ENCODE measurements around the gene RACGAP1. TPM values are rescaled to one million over a fixed set of nuclear protein-coding genes. Genes with fewer than 3 reads are reported as not detected.

RACGAP1 gene
- polyA plus RNA-seq, 1 of the 3 experiments (the other 2 are of a cell fraction) = 21.5 TPM

DNA sequence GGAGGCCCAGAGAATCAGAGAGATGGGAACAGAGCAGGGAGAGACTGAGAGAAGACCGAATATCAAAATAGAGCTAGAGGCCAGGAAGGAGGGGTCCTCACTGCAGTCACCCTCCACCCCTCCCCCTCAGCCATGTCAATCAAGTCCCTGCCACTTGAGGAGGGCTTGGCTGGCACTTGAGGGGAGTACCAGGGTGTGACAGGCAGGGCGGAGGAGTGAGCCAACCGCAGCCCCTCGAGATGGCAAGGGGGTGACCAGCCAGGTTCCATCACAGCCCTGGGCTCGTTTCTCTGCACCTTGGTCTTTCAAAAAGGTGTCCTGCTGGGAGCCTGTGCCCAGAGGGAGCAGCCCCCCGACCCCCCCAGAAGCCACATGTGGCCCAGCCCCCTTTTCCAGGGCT, 59.5 kb downstream of the RACGAP1 start (continued):
- TF ChIP-seq SIN3A (IDR thresholded peaks at IDR 0.05; ENCODE audit: borderline replicate concordance, low read depth, low read length) = no peak
- TF ChIP-seq, protein P1, sequence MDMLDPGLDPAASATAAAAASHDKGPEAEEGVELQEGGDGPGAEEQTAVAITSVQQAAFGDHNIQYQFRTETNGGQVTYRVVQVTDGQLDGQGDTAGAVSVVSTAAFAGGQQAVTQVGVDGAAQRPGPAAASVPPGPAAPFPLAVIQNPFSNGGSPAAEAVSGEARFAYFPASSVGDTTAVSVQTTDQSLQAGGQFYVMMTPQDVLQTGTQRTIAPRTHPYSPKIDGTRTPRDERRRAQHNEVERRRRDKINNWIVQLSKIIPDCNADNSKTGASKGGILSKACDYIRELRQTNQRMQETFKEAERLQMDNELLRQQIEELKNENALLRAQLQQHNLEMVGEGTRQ (IDR thresholded peaks at IDR 0.05; ENCODE audit: borderline replicate concordance, low read depth, low read length) = no peak

DNA sequence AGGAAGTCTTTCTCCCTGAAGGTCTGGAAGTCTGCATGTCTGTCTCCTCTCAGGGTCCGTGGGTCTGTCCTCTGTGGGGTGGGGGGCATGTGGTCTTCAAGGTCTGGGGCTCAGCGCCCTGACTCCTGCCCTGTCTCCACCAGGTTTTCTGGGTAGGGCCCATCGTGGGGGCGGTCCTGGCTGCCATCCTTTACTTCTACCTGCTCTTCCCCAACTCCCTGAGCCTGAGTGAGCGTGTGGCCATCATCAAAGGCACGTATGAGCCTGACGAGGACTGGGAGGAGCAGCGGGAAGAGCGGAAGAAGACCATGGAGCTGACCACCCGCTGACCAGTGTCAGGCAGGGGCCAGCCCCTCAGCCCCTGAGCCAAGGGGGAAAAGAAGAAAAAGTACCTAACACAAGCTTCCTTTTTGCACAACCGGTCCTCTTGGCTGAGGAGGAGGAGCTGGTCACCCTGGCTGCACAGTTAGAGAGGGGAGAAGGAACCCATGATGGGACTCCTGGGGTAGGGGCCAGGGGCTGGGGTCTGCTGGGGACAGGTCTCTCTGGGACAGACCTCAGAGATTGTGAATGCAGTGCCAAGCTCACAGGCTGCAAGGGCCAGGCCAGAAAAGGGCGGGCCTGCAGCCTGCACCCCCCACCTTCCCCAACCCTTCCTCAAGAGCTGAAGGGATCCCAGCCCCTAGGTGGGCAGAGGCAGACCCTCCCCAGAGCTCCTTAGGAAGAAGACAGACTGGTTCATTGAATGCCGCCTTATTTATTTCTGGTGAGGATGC, 60.3 kb downstream of the RACGAP1 start:
- Histone ChIP-seq H3K4me1 (ENCODE audit: control insufficient read depth in 1 of 2, insufficient read depth in 2 of 2, low read depth in 1 of 2, low read length in 1 of 2) (peaks cover 16 to 19% of the 10 kb centered on the region in 2 experiments; a peak in 3 of 4 replicates), H3F3A (replicated peaks; ENCODE audit: insufficient read depth) (no peaks in the 10 kb centered on the region), H3K9me3 (no peaks in the 10 kb centered on the region), H3K36me3 (replicated peaks in 1 of 2; ENCODE audit: control insufficient read depth in 1 of 2, insufficient read depth in 2 of 2, low read length in 1 of 2) (no peaks in the 10 kb centered on the region), H3K4me2 (no peak overlapping the region), H4K20me1 (ENCODE audit: insufficient read depth) (no peaks in the 10 kb centered on the region), H3K27ac (ENCODE audit: low read depth in 2 of 2, low read length in 1 of 2) (no peak overlapping the region), H3K27me3 (ENCODE audit: insufficient read depth) (no peaks in the 10 kb centered on the region), H3K9me2 (no peaks in the 10 kb centered on the region), H2AFZ (ENCODE audit: low read depth) (no peak overlapping the region), H3K9ac (no peak overlapping the region), H3K4me3 (ENCODE audit: low read depth in 2 of 2, low read length in 1 of 2) (no peak overlapping the region), H3K79me2 (ENCODE audit: insufficient read depth) (no peaks in the 10 kb centered on the region)
- ChIA-PET CTCF (interaction anchor here (0.8 to 20.3 kb wide), 15 partner anchors 12 to 349 kb away, joined by 3 to 1401 read pairs (median 21); partner anchors contain the start of genes ASIC1, BCDIN3D and COX14), POLR2A (interaction anchor here (1.0 kb wide), 1 partner anchor 120 kb away, joined by 4 read pairs; the partner anchor contains the start of gene SMARCD1)
- 72% methylated on average over 13 of the region's 13 CpGs for whole genome bisulfite sequencing (ENCODE audit: low lambda C conversion rate)
- TF ChIP-seq RAD21 (IDR thresholded peaks at IDR 0.05; ENCODE audit: low read length) = no peak
- no peak for TF ChIP-seq EZH2phosphoT487 (IDR thresholded peaks at IDR 0.05; ENCODE audit: borderline replicate concordance, low read depth)
- TF ChIP-seq FOXM1 (IDR thresholded peaks at IDR 0.05; ENCODE audit: low read depth) = no peak
- TF ChIP-seq, protein P2, sequence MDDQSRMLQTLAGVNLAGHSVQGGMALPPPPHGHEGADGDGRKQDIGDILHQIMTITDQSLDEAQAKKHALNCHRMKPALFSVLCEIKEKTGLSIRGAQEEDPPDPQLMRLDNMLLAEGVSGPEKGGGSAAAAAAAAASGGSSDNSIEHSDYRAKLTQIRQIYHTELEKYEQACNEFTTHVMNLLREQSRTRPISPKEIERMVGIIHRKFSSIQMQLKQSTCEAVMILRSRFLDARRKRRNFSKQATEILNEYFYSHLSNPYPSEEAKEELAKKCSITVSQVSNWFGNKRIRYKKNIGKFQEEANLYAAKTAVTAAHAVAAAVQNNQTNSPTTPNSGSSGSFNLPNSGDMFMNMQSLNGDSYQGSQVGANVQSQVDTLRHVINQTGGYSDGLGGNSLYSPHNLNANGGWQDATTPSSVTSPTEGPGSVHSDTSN (IDR thresholded peaks at IDR 0.05) = no peak
- TF ChIP-seq NFIC (IDR thresholded peaks at IDR 0.05; ENCODE audit: borderline replicate concordance) = no peak
- no peak for TF ChIP-seq SMC3 (IDR thresholded peaks at IDR 0.05; ENCODE audit: low read depth, low read length)
- TF ChIP-seq, protein P3, sequence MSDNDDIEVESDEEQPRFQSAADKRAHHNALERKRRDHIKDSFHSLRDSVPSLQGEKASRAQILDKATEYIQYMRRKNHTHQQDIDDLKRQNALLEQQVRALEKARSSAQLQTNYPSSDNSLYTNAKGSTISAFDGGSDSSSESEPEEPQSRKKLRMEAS (IDR thresholded peaks at IDR 0.05; ENCODE audit: low read depth) = no peak
- no peak for DNase-seq
